NCI-H446 treated with DMSO at 0.1 percent for 48 hours (cell line): Measurements from ENCODE around the gene CHRFAM7A.
"Not testable (repeated sequence)": the region's sequence is repeated elsewhere in the genome, so short reads cannot be mapped to it uniquely, and the experiment has no call there.

Experiments used
- DNase-seq: peaks from one replicate; lab custom pipeline; 2025; lab: John Stamatoyannopoulos, UW

Gene CHRFAM7A

GRCh38 chr15:30321063-30321462 is 72.3 kb downstream of the CHRFAM7A start:
- DNase-seq = not testable (repeated sequence)

- DNase-seq = not testable (repeated sequence)
Observed at GRCh38 chr15:30315704-30316103, 77.6 kb downstream of the CHRFAM7A start.

GRCh38 chr15:30310575-30310974 is 82.8 kb downstream of the CHRFAM7A start:
- DNase-seq = not testable (repeated sequence)
